22Rv1 (cell line): ENCODE measurements around the gene CEP95.

Experiments
- ZFX ChIP-seq: fragments of 450-650 bp; IDR thresholded peaks from 2 replicates; pipeline ENCODE4 v1.6.1; 2017; ENCODE audit warnings: antibody characterized with exemption, borderline replicate concordance
- TF ChIP-seq, protein P1 (sequence below): fragments of 450-650 bp; IDR thresholded peaks from 2 replicates; pipeline ENCODE4 v1.5.1; 2017; ENCODE audit warnings: mild to moderate bottlenecking

DNA sequence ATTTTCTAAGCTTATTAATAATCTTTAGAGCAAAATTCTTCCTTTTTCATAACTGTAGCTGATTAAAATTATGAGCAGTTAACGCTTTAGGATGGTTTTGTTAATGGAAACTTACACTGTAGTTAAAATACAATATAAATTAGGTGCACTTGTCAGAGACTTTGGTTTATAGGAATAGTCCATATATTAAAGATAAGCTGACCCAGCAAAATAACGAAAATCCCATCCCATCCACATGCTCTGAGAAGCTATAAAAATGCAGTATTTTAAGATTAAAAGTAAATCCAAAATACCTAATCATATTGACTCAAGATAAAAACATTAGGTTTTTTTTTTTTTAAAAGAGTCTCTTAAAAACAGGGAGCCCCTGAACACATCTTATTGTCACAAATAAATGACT lies 38.0 kb downstream of the CEP95 start:
- TF ChIP-seq, protein P1, sequence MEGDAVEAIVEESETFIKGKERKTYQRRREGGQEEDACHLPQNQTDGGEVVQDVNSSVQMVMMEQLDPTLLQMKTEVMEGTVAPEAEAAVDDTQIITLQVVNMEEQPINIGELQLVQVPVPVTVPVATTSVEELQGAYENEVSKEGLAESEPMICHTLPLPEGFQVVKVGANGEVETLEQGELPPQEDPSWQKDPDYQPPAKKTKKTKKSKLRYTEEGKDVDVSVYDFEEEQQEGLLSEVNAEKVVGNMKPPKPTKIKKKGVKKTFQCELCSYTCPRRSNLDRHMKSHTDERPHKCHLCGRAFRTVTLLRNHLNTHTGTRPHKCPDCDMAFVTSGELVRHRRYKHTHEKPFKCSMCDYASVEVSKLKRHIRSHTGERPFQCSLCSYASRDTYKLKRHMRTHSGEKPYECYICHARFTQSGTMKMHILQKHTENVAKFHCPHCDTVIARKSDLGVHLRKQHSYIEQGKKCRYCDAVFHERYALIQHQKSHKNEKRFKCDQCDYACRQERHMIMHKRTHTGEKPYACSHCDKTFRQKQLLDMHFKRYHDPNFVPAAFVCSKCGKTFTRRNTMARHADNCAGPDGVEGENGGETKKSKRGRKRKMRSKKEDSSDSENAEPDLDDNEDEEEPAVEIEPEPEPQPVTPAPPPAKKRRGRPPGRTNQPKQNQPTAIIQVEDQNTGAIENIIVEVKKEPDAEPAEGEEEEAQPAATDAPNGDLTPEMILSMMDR: no peak
- TF ChIP-seq ZFX: no peak
